ENCODE results near the gene WDFY2.
"Not testable (repeated sequence)": the region's sequence is repeated elsewhere in the genome, so short reads cannot be mapped to it uniquely, and the experiment has no call there.

Gene WDFY2

DNA sequence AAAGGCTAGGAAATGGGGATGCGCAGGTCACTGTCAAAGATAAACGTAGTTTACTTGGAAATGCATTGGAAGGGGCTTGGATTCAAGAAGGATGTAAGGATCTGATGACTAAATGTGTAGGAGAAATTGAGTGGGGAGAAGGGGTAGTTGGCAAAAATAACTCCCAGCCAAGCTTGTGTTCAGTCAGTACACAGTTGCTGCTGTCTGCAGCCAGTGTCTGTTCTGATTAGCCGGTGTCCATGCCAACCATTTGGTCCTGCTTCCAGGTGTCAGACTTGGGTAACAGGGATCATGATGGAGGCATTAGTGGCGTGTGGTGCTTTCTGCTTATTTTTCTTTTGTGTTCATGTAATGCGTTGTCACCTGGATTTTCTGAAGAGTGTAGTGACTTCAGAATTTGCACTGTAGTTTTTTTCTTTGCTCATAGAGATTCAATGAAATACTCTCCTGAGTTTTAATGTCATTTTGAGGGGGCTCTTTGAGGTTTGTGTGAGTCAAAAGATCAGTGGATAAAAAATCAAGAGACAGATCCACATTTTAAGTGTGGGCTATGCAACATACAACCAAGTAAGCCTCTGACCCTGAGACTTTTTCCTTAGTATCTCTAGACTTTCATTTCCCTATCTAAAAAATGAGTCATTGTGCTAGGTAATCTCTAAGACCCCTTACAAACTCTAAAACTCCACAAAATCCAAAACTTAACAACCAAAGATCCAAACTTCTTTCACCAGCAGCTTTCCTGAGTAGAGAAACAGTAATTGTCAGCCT is 103.9 kb downstream of the WDFY2 start:
- Histone ChIP-seq H3K4me2 (ENCODE audit: low read depth, low read length, poor library complexity, severe bottlenecking) (no peak overlapping the region), H2AFZ (ENCODE audit: low read depth, low read length, severe bottlenecking) (no peak overlapping the region), H3K79me2 (ENCODE audit: insufficient read depth, low read length) (no peaks in the 10 kb centered on the region), H3K9me2 (replicated peaks; ENCODE audit: insufficient read depth, low read length) (no peaks in the 10 kb centered on the region), H3K27ac (ENCODE audit: low read depth, low read length) (no peak overlapping the region), H3F3A (ENCODE audit: insufficient read depth) (no peaks in the 10 kb centered on the region), H3K36me3 (ENCODE audit: low read length) (no peaks in the 10 kb centered on the region), H3K4me3 (ENCODE audit: insufficient read depth, low read length, poor library complexity, severe bottlenecking) (no peak overlapping the region), H3K9me3 (ENCODE audit: insufficient read depth, low read length) (no peaks in the 10 kb centered on the region), H3K27me3 (ENCODE audit: low read length) (no peaks in the 10 kb centered on the region), H4K20me1 (ENCODE audit: low read depth, low read length) (no peaks in the 10 kb centered on the region), H3K9ac (ENCODE audit: low read length) (no peak overlapping the region)
- no peak for TF ChIP-seq EZH2phosphoT487 (conservative IDR thresholded peaks at IDR 0.05; ENCODE audit: low read length)
- TF ChIP-seq, protein P1, sequence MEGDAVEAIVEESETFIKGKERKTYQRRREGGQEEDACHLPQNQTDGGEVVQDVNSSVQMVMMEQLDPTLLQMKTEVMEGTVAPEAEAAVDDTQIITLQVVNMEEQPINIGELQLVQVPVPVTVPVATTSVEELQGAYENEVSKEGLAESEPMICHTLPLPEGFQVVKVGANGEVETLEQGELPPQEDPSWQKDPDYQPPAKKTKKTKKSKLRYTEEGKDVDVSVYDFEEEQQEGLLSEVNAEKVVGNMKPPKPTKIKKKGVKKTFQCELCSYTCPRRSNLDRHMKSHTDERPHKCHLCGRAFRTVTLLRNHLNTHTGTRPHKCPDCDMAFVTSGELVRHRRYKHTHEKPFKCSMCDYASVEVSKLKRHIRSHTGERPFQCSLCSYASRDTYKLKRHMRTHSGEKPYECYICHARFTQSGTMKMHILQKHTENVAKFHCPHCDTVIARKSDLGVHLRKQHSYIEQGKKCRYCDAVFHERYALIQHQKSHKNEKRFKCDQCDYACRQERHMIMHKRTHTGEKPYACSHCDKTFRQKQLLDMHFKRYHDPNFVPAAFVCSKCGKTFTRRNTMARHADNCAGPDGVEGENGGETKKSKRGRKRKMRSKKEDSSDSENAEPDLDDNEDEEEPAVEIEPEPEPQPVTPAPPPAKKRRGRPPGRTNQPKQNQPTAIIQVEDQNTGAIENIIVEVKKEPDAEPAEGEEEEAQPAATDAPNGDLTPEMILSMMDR (IDR thresholded peaks at IDR 0.05; ENCODE audit: insufficient read depth, low read length, poor library complexity, severe bottlenecking), result no peak

DNA sequence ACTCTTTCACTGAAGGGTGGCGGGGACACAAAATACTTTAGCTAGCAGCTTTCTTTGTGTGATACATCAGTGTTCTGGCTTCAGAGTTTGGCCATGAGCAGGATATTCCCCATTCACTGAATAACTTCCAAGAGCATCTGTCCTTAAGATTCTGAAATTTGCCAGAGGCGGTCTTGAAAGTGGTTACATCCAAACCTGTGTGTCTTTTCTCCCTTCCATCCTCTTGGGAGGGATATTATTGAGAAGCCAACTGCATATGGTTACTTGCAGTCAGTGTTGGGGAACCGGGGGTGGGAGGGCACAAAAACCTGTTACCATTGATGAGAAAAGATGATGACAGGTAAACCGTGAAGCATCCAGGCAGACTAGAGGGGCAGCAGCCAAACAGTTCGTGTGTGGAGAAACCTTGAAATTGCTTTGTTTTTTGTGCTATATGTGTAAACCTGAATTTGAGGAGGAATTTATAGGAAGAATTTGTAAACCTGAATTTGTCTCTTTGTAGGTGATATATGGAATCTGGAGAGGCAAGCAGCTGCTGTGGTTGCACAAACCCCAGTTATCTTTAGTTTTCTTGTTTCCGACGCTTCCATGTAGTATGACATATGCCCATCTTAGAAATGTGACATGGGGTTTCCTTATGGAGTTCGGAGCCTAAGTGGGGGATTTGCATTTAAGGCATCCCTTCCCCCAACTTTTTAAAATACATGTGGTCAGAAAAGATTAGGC is 104.8 kb downstream of the WDFY2 start:
- H3K9ac ChIP-seq (ENCODE audit: low read length), result no peak overlapping the region

DNA sequence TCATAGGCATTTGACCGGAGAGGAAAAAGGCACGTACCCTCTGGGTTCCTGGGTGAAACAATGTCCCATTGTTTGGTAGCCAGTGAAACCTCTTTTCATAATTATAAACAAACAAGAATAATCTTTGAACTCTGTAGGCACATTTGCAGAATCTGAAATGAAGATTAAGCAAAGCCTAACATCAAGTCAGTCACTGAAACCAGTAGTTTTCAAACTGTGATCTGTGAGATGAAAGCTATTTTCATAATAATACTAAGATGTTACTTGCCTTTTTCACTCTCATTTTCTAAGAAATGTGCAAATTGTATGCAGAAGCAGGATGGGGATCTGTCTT is 105.4 kb downstream of the WDFY2 start:
- H3K9me3 ChIP-seq (ENCODE audit: insufficient read depth, low read length), result no peaks in the 10 kb centered on the region
- H3K9me2 ChIP-seq (replicated peaks; ENCODE audit: insufficient read depth, low read length), result no peaks in the 10 kb centered on the region
- H3K79me2 ChIP-seq (ENCODE audit: insufficient read depth, low read length), result no peaks in the 10 kb centered on the region
- H3K9ac ChIP-seq (ENCODE audit: low read length), result no peak overlapping the region
- H2AFZ ChIP-seq (ENCODE audit: low read depth, low read length, severe bottlenecking), result no peak overlapping the region
- no peak overlapping the region for H3K27ac ChIP-seq (ENCODE audit: low read depth, low read length)
- H3K27me3 ChIP-seq (ENCODE audit: low read length), result no peaks in the 10 kb centered on the region
- no peak overlapping the region for H3K4me2 ChIP-seq (ENCODE audit: low read depth, low read length, poor library complexity, severe bottlenecking)
- no peaks in the 10 kb centered on the region for H3F3A ChIP-seq (ENCODE audit: insufficient read depth)
- TF ChIP-seq, protein P1 (IDR thresholded peaks at IDR 0.05; ENCODE audit: insufficient read depth, low read length, poor library complexity, severe bottlenecking), result no peak
- TF ChIP-seq EZH2phosphoT487 (conservative IDR thresholded peaks at IDR 0.05; ENCODE audit: low read length), result no peak
- H3K4me3 ChIP-seq (ENCODE audit: insufficient read depth, low read length, poor library complexity, severe bottlenecking), result no peak overlapping the region
- no peaks in the 10 kb centered on the region for H3K36me3 ChIP-seq (ENCODE audit: low read length)
- H4K20me1 ChIP-seq (ENCODE audit: low read depth, low read length), result no peaks in the 10 kb centered on the region

More for the DNA sequence above, 104.8 kb downstream of the WDFY2 start:
- H3K4me2 ChIP-seq (ENCODE audit: low read depth, low read length, poor library complexity, severe bottlenecking), result no peak overlapping the region
- H3K36me3 ChIP-seq (ENCODE audit: low read length), result no peaks in the 10 kb centered on the region
- H3K27ac ChIP-seq (ENCODE audit: low read depth, low read length), result no peak overlapping the region
- no peaks in the 10 kb centered on the region for H3K9me3 ChIP-seq (ENCODE audit: insufficient read depth, low read length)
- H3F3A ChIP-seq (ENCODE audit: insufficient read depth), result no peaks in the 10 kb centered on the region
- H3K27me3 ChIP-seq (ENCODE audit: low read length), result no peaks in the 10 kb centered on the region
- H2AFZ ChIP-seq (ENCODE audit: low read depth, low read length, severe bottlenecking), result no peak overlapping the region
- H3K9me2 ChIP-seq (replicated peaks; ENCODE audit: insufficient read depth, low read length), result no peaks in the 10 kb centered on the region
- H4K20me1 ChIP-seq (ENCODE audit: low read depth, low read length), result no peaks in the 10 kb centered on the region
- no peak overlapping the region for H3K4me3 ChIP-seq (ENCODE audit: insufficient read depth, low read length, poor library complexity, severe bottlenecking)
- TF ChIP-seq EZH2phosphoT487 (conservative IDR thresholded peaks at IDR 0.05; ENCODE audit: low read length), result no peak
- TF ChIP-seq, protein P1 (IDR thresholded peaks at IDR 0.05; ENCODE audit: insufficient read depth, low read length, poor library complexity, severe bottlenecking), result no peak
- H3K79me2 ChIP-seq (ENCODE audit: insufficient read depth, low read length), result no peaks in the 10 kb centered on the region

DNA sequence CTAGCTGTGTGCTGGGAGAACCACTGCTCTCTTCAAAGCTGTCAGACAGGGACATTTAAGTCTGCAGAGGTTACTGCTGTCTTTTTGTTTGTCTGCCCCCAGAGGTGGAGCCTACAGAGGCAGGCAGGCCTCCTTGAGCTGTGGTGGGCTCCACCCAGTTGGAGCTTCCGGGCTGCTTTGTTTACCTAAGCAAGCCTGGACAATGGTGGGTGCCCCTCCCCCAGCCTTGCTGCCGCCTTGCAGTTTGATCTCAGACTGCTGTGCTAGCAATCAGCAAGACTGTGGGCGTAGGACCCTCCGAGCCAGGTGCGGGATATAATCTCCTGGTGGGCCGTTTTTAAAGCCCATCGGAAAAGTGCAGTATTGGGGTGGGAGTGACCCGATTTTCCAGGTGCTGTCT is 111.4 kb downstream of the WDFY2 start:
- H3K36me3 ChIP-seq (ENCODE audit: low read length); H3K9me2 ChIP-seq (replicated peaks; ENCODE audit: insufficient read depth, low read length); H3K79me2 ChIP-seq (ENCODE audit: insufficient read depth, low read length); H3K4me3 ChIP-seq (ENCODE audit: insufficient read depth, low read length, poor library complexity, severe bottlenecking); H4K20me1 ChIP-seq (ENCODE audit: low read depth, low read length); H3F3A ChIP-seq (ENCODE audit: insufficient read depth); H2AFZ ChIP-seq (ENCODE audit: low read depth, low read length, severe bottlenecking); H3K9me3 ChIP-seq (ENCODE audit: insufficient read depth, low read length); H3K27ac ChIP-seq (ENCODE audit: low read depth, low read length); H3K4me2 ChIP-seq (ENCODE audit: low read depth, low read length, poor library complexity, severe bottlenecking); H3K27me3 ChIP-seq (ENCODE audit: low read length); H3K9ac ChIP-seq (ENCODE audit: low read length): not testable (repeated sequence)
